ENCODE data around the gene FTH1.

The FTH1 gene

GRCh38 chr11:61948505-61948904 lies 18.9 kb downstream of the FTH1 start:
- DNase-seq: no peak

GRCh38 chr11:61947486-61948210 lies 19.8 kb downstream of the FTH1 start:
- peak; percentile 74 for DNase-seq

- no peak for DNase-seq
These were observed 20.5 kb downstream of the FTH1 start for GRCh38 chr11:61946894-61947293.

- DNase-seq: no peak
These were observed 22.2 kb downstream of the FTH1 start for GRCh38 chr11:61945191-61945590.

GRCh38 chr11:61940466-61940865 lies 27.0 kb downstream of the FTH1 start:
- no peak for DNase-seq

GRCh38 chr11:61935861-61936260 lies 31.6 kb downstream of the FTH1 start:
- no peak for DNase-seq

GRCh38 chr11:61930933-61931332 lies 36.5 kb downstream of the FTH1 start:
- DNase-seq: no peak

GRCh38 chr11:61928606-61929005 lies 38.8 kb downstream of the FTH1 start:
- DNase-seq: no peak

GRCh38 chr11:61927501-61927900 lies 39.9 kb downstream of the FTH1 start:
- no peak for DNase-seq

GRCh38 chr11:61926235-61926634 lies 41.2 kb downstream of the FTH1 start:
- DNase-seq: no peak

- DNase-seq: no peak
These were observed 41.7 kb downstream of the FTH1 start for GRCh38 chr11:61925736-61926135.

GRCh38 chr11:61924064-61924455 lies 43.4 kb downstream of the FTH1 start:
- DNase-seq: no peak

GRCh38 chr11:61923166-61924063 lies 44.0 kb downstream of the FTH1 start:
- no peak for DNase-seq

GRCh38 chr11:61922539-61922938 lies 44.9 kb downstream of the FTH1 start:
- DNase-seq: no peak

GRCh38 chr11:61921446-61921845 lies 46.0 kb downstream of the FTH1 start:
- DNase-seq: no peak

GRCh38 chr11:61919705-61920631 lies 47.5 kb downstream of the FTH1 start:
- no peak for DNase-seq

GRCh38 chr11:61918938-61919704 lies 48.3 kb downstream of the FTH1 start:
- no peak for DNase-seq

GRCh38 chr11:61918251-61918937 lies 49.0 kb downstream of the FTH1 start:
- no peak for DNase-seq

- DNase-seq: no peak
These were observed 49.9 kb downstream of the FTH1 start, which contains the start of gene RAB3IL1 for GRCh38 chr11:61917334-61918109. Gene RAB3IL1, minus strand, starts transcription at chr11:61917566. Its CDS starts 199 bp downstream, at chr11:61917367.

- DNase-seq: no peak
These were observed 50.6 kb downstream of the FTH1 start for GRCh38 chr11:61916737-61917333.

Measured in CD4-positive, alpha-beta T cell treated with Interleukin-17A for 4 hours (primary cell).